Fibroblast of mammary gland (primary cell): Measurements from ENCODE around the gene CYLD.

Experiments
- DNase-seq: peaks from one replicate; pipeline ENCODE4 v3.0.0-alpha.2; 2010; ENCODE audit warnings: low read depth
- H3K4me3 ChIP-seq: 2 replicates; pipeline ENCODE4 v1.5.1; 2011; ENCODE audit warnings: low read depth, mild to moderate bottlenecking, low read length, moderate library complexity; ENCODE audit not compliant: control insufficient read depth
- TF ChIP-seq, protein P1 (sequence below): conservative IDR thresholded peaks from 2 replicates; pipeline ENCODE4 v1.5.1; 2011; ENCODE audit warnings: low read depth, low read length, inconsistent platforms; ENCODE audit not compliant: control insufficient read depth, insufficient read depth

The CYLD gene

DNA sequence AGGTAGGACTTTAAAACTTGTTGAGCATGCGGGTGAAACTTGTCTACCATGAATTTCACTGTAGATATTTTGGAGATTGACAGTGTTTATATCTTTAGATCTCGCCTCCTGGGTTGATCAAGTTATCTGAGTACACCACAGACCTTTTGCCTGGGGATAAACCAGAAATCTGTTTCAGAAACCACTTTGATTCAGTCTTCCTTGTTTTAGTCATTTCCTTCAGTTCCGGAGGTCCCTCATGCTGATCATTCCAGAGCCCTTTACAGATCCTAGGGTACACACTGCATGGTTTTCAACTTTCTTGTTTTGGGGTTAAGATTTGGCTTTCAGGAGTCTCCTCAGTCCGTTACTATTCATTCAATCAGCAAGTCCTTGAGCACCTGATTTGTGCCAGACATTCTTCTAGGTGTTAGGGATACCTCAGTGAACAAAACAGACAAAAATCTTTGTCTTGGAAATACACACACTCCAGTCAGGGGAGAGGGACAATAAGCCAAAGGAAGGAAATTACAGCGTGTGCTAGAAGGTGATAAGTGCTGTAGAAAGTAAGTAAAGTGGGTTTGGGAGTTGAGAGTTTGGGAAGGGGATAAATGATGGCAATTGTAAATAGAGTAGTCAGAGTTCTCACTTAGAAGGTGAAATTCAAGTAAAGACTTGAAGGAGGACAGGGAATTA, 36.3 kb upstream of the CYLD start:
- no peak overlapping the region for H3K4me3 ChIP-seq
- TF ChIP-seq, protein P1, sequence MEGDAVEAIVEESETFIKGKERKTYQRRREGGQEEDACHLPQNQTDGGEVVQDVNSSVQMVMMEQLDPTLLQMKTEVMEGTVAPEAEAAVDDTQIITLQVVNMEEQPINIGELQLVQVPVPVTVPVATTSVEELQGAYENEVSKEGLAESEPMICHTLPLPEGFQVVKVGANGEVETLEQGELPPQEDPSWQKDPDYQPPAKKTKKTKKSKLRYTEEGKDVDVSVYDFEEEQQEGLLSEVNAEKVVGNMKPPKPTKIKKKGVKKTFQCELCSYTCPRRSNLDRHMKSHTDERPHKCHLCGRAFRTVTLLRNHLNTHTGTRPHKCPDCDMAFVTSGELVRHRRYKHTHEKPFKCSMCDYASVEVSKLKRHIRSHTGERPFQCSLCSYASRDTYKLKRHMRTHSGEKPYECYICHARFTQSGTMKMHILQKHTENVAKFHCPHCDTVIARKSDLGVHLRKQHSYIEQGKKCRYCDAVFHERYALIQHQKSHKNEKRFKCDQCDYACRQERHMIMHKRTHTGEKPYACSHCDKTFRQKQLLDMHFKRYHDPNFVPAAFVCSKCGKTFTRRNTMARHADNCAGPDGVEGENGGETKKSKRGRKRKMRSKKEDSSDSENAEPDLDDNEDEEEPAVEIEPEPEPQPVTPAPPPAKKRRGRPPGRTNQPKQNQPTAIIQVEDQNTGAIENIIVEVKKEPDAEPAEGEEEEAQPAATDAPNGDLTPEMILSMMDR: no peak
- DNase-seq: no peak

DNA sequence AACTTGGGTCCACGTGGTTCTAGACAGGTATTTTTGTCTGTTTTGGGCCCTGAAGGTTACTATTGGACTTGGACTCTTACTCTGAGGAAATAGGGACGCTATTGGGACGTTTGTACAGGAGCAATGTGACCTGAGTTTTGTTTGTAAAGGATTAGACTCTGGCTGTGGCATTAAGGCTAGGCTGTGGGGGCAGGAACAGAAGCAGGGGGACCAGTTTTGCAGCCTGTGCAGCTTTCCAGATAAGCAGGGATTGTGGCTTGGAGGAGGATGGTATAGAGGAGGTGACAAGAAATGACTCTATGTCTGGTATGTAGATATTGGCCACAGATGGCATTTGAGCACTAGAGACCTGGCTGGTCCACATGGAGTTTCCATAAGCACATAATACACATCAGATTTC, 35.6 kb upstream of the CYLD start:
- TF ChIP-seq, protein P1: no peak
- no peak overlapping the region for H3K4me3 ChIP-seq
- DNase-seq: no peak

DNA sequence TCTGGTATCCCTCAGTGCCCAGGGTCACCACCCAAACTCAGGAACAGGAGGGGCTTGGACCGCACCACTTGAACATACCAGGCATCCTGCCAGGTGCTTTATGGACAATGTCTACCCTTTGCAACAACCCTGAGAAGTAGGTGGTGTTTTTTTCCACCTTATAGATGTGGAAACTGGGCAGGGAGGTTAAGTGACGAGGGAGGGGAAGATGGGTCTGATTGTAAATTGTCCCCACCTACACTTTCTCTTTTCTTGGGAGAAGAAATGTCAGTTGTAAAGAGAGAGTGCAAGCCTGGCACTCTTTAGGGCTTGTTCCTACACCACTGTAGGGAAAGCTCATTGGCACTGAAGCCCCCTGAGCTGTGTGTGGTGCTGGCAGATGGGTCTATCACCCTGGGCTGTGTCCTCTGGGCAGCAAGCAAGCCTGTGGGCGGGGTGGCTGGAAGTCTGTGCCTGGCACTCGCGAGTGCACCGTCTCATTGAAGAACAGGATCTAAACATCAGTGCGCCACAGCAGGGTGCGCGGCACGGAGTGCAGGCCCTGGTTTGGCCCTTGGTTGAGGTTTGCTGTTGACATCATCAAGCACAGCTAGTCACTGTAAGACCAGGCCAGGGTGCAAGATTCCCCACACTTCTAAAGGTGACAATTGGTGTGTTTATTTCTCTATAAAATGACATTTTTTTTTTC, 33.4 kb upstream of the CYLD start:
- H3K4me3 ChIP-seq: no peak overlapping the region
- no peak for DNase-seq
- TF ChIP-seq, protein P1: no peak

DNA sequence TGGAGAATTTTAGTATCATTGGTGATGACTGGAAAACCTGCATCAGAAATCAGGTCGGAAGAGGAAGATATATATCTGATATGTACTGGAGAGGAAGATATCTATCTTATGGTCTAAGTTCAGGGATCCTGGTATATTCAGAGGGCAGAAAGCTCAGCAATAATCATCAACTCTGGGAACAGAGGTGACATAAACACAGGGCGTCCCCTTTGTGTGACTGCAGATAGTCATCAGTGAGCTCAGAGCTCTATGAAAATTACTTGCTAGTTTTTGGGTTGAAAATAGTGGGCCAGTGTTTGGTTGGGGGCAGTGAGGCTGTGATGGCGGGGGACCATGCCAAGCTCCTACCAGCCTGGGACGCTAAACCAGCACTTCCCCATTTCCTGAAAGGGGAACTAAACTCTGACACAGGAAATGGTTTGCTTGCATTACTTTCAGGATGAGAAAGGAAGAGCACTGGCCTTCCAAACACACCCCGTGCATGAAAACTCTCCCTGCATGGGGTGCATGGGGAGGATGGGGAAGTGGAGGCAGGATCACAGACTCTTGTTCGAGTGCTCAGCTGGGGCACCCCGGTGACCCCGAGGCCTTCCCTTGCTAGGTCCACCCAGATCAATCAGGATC, 32.7 kb upstream of the CYLD start:
- no peak overlapping the region for H3K4me3 ChIP-seq
- DNase-seq: no peak
- TF ChIP-seq, protein P1: no peak

DNA sequence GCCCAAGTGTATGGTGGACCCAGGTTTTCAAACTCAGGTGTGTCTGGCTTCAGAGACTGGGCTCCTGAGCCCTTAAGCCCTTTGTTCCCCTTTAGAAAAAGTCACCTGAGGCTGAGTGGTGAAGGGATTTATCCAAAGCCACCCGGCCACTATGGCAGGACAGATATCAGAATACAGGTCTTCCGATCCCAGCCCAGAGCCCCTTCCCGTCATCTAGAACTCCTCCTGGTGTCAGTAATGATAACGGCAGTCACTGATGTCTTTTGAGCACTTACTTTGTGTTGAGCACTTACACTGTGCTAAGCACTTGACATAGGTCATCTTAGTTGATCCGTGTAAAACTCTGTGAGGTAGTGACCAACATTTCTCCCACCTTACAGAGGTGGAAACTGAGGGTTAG, 31.9 kb upstream of the CYLD start:
- TF ChIP-seq, protein P1: no peak
- no peak for DNase-seq
- no peak overlapping the region for H3K4me3 ChIP-seq

DNA sequence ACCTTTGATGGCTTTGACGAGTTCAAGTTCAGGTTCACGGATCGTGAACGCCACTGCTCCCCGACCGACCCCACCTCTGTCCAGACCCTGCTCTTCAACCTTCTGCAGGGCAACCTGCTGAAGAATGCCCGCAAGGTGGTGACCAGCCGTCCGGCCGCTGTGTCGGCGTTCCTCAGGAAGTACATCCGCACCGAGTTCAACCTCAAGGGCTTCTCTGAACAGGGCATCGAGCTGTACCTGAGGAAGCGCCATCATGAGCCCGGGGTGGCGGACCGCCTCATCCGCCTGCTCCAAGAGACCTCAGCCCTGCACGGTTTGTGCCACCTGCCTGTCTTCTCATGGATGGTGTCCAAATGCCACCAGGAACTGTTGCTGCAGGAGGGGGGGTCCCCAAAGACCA, 30.8 kb upstream of the CYLD start:
- TF ChIP-seq, protein P1: no peak
- no peak for DNase-seq
- no peak overlapping the region for H3K4me3 ChIP-seq
